NCI-H69 (cell line): ENCODE results near the gene GABRR3.
"Not testable (repeated sequence)": the region's sequence is repeated elsewhere in the genome, so short reads cannot be mapped to it uniquely, and the experiment has no call there.

Experiments used
- DNase-seq: peaks from one replicate; lab custom pipeline; 2025; lab: John Stamatoyannopoulos, UW

GABRR3 gene

DNA sequence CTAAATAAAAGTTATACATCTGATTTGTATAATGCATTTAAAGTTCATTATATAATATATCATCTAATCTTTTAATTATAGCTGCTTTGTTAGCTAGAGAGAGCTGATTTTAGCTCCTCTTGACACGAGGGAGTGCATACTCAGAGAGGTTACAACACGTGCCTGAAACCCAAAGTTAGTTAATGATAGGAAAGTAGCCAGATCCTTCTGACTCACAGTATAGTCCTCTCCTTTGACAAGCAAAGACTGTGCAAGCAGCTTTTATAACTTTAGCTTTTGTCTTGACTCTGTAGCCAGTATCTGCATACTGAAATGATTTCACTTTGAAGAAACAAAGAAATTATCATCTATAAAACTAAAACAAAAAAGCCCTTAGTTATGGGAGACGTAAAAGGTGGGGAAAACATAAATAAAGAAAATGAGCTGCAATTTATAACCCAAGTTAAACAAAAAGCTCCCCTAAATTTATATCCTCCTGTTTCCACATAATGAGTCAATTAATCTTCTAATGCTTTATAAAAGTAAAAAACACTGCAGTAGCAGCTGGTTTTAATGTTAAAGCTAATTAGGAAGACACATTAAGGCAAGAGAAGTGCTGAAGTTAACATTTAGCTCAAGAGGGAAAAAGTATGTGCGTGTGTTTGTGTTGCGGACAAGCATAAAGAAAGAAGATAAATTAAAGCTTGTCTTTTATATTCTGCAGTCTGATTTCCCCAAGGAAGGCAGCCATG is 13.1 kb downstream of the GABRR3 start:
- peak; percentile 37 for DNase-seq

DNA sequence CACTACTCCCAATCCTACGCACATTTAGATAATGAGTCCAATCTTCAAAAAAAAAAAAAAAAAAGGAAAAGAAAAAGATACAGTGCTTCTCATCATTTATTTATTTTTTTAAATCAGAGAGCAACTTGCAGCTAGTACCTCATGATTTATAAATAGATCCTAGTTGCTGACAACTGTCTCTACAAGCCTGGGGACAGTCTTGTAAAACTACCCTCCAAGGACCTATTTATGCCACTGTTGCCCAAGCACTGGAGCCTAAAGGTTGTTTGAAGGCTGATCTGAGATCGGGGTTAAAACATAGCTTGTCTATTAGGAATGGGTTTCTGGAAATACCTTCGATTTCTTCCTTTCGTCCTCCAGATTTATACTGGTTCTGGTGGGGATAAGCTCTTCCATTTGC is 14.7 kb downstream of the GABRR3 start:
- DNase-seq: no peak

DNA sequence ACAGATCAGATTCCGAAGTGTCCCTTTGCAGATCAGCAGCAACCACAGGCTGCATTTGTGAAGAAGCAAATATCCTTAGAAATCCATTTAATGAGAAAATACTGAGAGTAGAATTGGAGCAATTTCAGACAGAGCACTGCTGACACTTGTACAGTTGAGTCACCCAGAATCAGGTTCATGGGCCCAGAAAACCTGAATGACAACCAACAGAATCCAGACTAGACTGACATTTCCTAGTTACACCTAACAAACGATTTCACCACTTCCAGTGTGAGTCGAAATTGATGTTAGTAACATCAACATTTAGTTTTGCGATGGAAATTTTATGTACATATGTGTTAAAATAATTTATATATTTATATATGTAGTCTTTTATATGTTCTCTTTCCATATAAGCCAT is 16.8 kb downstream of the GABRR3 start:
- no peak for DNase-seq

DNA sequence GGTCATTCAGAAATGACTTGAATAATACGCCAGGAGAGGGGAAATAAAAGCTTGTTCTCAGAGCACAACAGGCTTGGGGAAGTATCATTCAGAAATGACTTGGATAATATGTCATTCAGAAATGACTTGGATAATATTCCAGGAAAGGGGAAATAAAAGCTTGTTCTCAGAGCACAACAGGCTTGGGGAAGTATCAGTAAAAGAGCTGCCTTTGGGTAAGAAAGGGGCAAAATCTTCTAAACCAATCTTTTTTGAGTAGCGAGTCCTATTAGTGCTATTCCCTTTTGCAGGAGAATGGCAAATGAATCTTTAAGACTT is 20.9 kb downstream of the GABRR3 start:
- no peak for DNase-seq

DNA sequence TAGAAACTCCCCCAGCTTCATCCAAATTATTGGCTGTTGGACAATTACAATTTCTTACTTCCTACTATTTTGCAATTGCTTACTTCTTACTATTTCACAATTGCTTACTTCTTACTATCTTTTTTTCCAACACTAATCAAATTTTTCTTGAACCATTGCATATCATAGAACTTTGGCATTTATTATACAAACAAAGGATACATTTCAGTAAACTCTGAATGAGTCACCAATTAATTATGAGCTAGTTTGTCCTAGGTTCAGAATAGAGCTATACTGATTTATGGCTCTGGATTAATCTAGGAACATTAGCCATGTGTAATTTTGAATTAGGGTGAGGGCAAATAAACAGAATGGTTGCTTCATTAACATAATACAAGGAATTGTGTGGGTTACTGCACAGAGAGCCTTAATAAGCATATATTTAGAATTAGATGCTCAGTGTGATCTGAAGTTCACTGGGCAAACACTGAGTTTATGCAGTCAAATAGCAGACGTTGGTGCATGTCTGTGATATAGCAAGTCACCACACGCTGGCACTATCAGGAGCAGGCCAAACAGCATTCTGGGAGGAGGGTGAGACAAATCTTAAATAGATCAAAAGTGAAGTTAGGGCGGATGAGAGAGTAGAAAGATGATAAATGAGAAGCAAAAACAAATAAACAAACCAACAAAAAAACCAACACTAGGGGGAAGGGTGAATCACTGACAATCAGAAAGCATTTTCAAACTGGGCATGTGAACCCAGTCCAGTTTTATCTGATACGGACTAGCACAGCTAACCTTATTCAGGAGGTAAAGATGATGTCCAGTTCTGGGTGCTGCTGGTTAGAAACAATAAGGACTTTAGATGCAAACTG is 21.5 kb downstream of the GABRR3 start:
- DNase-seq: peak; percentile 90

DNA sequence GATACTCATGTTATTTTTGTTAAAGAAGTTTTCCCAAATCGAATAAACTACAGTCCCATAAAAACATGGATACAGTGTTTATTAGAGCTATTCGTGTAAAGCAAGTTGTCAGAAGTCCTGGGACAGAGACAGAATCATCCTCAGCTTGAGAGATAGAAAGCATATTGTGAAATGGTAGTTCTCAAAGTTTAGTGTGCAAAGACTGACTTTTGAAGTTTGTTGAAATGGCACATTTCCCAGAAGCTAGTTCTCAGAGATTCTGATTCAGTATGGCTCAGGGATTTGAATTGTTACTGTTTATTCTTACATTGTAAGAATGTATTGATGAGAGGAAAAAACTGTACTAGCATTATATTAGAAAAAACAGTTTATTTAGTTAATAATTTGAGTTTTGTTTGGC is 22.1 kb downstream of the GABRR3 start:
- no peak for DNase-seq

DNA sequence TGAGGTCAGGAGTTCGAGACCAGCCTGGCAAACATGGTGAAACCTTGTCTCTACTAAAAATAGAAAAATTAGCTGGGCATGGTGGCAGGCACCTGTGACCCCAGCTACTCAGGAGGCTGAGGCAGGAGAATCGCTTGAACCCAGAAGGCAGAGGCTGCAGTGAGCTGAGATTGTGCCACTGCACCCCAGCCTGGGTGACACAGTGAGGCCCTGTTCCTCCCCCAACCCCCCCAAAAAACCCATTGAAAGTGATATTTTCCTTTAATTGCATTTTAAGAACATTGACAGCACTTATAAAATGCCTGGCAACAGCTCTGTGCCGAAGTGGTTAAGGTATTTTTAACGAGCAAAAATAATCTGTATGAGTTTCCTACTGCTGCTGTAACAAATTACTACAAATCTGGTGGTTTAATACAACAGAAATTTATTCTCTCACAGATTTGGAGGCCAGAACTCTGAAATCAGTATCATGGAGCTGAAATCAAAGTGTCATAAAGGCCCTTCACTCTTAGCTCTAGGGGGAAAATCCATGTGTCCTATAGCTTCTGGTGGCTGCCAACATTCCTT is 24.1 kb downstream of the GABRR3 start:
- not testable (repeated sequence) for DNase-seq

DNA sequence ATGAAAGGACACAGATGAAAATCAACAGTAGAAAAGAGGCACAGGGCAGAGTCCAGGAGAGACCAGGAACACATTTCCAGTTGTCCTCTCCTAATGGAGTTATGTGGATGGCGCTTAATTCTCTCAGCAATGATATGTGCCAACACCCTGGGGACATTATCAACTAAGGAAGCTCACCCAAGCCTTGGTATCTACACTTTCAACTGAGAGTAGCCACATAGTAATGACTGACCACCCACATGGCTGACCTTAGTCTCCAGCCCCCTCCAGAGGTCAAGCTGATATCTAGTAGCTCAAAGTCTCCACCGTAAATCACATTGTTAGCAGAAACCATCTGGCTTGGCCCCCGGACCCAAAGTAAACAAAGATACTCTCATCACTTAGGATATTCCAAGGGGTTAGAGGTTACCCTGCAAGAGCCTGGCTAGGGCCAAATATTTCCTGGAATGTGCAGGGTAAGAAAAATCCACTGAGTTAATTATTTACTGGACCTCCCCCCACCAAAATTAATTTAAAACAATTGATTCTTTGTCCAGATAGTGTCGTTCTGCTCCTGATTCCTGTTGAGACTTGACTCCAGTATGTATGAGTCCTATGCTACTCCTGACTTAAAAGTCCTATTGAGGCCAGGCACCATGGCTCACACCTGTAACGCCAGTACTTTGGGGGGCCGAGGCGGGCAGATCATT is 24.8 kb downstream of the GABRR3 start:
- DNase-seq: peak; percentile 2

DNA sequence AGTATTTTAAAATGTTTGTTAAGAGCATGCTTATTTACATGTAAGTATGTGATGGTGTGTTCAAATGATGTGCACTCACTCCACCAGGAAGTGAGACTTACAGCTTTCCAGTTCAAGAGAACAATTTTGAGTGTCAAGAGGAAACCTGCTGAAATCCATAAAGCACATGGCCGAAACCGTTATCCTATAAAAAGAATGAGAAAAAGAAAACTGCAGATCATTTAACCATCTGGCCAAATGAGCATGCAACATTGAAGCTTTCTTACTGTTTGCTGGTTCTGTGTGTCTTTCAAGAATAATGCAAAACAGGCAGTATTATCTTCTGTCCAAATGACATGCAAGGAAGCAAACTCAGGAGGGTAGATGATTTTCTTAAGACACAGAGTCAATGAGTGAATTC is 26.3 kb downstream of the GABRR3 start:
- no peak for DNase-seq

DNA sequence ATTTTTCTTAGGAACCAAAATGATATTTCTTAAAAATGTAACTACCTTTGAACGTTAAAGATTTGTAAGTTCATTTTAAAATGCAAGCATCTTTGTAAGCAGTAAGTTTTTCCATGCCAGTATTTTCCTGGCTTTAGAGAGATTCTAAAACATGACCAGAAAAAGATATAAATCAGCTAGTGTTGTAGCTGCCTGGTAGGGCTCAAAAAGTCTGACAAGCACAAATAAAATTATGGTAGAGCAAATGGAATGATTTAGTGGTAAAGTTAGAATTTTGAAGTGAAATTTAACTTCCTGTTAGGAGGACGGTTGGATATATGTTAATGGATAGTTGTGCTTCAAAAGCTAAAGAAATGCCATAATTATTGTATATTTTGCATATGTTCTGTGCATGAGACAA is 29.7 kb downstream of the GABRR3 start:
- no peak for DNase-seq

DNA sequence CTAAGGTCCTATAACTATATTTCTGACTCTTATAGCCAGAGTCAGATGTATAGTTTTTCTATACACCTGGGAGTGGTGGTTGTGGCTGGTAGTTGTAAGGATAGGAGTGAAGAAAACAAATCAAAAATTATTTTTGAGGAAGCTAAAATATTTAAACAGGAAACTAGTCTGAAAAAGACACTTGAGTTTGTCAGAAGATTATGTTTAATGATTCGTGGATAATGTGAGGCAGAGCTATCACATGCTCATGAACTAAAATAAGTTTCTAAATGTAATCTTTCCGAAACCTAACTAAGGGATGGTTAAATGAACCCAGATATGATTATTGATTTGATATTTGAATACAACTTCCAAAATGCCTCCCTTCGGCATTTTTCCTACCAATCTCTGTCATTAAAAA is 30.4 kb downstream of the GABRR3 start:
- DNase-seq: no peak

DNA sequence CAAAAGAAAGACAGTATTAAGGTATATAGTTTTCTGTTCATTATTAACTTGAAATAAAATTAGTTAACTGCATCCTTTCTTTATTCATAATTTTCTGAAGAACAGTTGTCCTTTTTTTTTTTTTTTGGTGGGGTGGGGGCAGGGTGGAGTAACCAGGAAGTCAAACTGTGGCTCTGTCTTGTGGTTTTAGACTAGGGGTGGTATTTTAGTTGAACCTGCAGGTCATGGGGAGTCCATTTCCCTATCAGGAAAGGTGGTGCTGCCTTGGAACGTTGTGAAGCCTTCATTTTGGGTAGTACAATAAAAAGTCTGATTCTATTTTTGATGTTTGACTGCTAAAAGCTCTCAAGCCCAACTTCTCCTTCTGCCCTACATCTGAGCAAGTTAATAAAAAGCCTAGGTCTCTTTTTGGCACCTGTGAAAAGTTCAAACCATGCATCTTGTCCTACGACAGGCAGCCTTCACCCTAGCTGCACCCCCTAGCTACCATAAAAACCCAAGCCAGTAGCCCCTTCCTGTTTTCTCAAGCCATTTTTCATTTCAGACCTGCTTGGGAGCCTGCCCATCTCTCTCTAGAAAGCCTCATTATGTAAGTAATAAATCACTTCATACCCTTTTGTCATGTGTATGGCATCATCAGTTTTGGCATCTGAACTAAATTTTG is 31.7 kb downstream of the GABRR3 start:
- peak; percentile 28 for DNase-seq

DNA sequence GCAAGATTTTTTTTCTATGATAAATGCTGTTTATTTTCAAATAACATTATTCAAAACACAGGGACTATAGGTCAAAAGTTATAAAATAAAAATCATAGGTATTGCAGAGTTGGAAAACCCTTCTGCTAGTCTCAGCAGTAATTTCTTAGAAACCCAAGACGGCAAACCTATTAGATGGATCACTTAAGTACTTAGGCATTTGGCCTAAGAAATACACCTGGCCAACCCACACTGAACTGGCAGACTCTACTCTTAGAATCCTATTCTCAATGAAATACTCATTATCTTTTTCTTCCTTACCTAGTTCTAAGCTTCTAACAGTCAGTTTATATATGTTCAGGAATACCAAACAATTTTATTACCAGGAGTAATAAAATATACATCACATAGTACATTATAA is 32.4 kb downstream of the GABRR3 start:
- DNase-seq: no peak

DNA sequence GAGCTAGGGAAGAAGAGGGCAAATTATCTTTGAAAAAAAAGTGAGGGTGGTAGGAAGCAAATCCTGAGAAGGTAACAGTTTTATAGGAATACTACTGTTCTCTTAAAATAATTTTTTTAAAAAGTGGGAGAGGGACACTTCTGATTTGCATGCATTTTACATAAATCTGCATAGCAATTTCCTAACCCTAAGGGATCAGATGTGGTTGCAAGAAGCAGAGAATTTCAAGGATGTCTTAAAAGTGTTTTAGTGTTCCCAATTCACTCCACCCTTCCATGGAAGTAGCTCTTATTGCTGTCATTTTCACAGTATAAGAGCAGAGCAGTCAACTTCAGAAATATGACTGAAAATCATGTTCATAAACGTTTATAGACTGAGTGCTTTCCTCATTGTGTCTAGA is 35.1 kb downstream of the GABRR3 start:
- no peak for DNase-seq

DNA sequence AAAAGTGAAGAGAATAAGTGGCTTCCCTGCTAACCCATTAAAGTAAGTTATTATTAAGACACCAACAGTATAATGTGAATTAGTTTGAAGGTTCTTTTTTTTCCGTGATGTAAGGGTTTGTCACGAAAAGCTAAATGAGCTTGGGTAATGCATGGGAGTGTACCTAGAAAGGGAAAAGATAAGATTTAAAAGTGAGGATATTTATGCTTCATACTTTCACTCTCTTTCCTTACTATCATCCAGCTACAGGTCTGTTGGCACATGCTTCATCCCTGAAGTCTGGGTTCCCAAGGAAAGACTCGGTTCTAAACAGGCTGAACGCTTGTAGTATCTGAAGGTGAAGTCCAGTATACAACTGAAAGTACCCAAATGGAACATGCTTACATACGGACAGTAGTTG is 36.0 kb downstream of the GABRR3 start:
- DNase-seq: no peak

DNA sequence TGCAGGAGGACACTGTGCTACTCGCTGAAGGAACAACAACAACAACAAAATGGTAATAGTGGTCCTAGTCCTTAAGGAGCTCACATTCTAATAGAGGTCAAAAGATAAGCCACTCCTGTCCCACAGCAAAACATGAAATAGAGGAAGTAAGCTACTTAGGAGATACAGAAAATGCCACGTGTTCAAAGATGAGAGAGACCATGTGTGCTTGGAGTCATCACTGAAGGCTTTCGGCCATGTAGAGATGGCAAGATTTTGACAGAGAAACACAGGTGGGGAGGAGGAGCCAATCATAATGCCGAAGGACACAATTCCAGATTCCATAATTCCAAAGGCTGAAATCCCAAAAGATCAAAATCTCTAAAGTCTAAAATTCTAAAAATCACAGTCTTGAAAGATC is 38.1 kb downstream of the GABRR3 start:
- no peak for DNase-seq

DNA sequence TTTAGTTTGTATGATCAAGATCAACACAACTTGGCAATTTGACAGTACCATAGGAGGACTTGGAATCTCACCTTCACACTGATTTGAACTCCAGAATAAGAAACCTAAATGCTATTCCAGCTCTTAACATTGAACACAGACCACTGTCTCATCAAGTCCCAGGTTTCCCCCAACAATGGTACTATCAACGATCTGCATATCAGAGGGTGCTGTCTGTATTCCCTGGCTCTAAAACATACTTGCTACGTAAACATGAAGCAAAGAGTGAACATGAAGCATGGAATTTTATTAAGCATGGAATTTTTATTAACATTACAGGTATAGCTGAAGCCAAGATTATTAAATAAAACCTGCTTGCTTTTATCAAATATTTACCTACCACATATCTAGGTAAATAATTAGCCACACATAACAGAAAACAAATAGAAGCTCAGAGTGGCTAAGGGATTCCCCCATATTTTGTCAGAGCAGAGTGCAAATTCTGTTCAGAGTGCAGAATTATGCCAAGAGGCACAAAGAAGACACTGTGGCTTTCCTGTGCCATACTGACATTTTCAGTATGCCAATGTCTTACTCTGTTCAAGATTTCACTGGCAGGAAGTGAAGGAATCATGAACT is 40.7 kb downstream of the GABRR3 start:
- DNase-seq: no peak

DNA sequence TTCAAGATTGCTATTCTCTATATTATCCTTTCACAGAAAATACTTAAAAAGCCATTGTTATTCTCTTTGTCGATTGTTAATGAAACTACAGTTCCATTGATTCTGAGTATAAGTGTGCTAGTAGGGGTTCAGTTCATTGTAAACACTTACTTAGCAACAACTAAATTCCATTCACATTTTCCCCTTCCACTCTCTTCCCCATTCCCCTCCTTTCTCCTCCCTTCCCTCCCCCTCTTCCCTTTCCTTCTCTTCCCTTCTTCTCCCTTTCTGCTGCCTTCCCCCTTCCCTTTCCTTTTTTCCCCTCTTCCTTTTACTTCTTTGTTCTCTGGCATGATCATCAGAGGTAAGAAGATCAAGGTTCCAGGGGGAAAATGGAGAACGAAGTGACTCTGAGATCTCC is 41.6 kb downstream of the GABRR3 start:
- DNase-seq: no peak

DNA sequence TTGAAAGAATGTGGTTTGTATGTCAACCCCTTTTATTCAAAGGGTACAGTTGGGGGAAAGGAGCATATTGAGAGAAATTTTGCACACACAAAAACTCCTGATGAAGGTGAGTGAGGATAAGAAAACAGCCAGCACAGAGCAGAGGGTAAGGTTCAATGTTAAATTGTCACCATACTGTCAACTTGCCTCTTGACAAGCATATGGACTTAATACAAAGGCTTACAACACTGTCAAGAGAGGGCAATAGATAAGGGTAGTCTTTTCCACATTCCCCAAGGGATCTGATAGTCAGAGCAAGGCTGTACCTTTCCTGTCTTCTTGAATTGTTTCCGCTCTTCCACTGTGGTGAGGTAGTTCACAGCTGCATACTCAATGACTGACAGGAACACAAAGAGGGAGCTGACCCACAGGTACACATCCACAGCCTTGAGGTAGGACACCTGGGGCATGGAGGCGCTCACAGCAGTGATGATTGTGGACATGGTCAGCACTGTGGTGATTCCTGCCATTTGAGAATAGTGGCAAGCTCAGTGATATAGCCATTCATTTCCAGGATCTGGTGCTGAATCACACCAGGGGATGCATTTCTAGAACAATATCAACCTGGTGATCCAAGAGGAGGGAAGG is 42.5 kb downstream of the GABRR3 start:
- DNase-seq: peak; percentile 73

DNA sequence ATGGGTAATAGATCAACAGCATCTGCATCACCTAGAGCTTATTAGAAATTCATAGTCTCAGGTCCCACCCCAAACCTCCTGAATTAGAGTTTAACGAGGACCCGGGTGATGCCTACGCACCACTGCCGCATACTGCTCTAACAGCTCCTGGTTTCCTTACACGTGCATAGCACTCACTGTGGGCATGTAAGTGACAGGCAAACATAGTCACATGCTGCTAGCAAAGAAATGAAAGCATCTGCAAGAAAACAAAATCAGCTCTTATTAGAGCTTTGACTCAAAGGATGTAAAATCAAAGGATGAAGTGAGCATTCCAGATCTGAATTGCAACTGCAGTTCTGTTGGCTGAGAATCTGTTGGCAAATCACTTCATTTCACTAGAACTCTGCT is 43.8 kb downstream of the GABRR3 start:
- DNase-seq: peak; percentile 6

DNA sequence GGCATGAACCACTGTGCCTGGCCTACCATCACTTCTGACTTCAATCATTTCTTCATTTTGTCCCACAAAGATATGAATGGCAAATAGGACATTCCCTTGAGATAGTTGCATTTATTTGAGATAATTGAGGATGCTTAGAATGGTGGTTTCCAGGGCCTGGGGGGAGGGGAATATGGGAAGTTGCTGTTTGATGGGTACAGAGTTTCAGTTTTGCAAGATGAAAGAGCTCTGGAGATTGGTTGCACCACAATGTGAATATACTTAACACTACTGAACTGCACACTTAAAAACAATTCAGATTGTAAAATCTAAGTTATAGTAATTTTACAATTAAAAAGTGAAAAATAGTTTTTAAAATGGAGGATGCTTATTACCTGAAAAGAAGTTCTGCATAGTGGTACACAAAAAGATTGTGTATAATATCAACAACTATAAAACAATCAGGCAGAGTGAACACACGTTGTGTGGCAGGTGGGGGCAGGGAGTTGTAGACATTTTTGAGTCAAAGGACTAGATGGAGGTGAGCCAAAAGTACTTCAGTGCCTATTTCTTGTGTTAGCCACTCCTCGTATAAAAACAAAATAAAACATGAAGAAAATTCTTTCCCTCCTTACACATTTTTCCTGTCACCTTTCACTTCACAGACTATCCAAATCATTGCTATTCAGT is 44.4 kb downstream of the GABRR3 start:
- DNase-seq: no peak
